Measurements from ENCODE around the gene HARBI1. TPM values are rescaled to one million over a fixed set of nuclear protein-coding genes. Genes with fewer than 3 reads are reported as not detected.

The HARBI1 gene
- total RNA-seq, 4 donors from 2014 or later = 0.59 to 5.2 (median 2.6) TPM

GRCh38 chr11:46615756-46616155 is 1.3 kb downstream of the HARBI1 start:
- Histone ChIP-seq H3K27ac (no peak overlapping the region), H3K4me1 (peaks cover 0 to 45% (median 16%) of the 10 kb centered on the region in 4 donors), H3K4me3 (no peak overlapping the region), H3K36me3 (peaks cover 0 to 13% (median 0%) of the 10 kb centered on the region in 3 donors), H3K27me3 (no peaks in the 10 kb centered on the region), H3K9me3 (no peaks in the 10 kb centered on the region)
- no peak for TF ChIP-seq CTCF (IDR thresholded peaks at IDR 0.05)
- TF ChIP-seq POLR2A (IDR thresholded peaks at IDR 0.05) = no peak
- TF ChIP-seq EP300 (IDR thresholded peaks at IDR 0.05) = no peak
- 95 to 96% methylated on average over 7 of the region's 7 CpGs for WGBS, 2 donors
- no peak for DNase-seq (ENCODE audit: low spot score in 2 of 2)

GRCh38 chr11:46612326-46612725 is 4.7 kb downstream of the HARBI1 start:
- TF ChIP-seq EP300 (IDR thresholded peaks at IDR 0.05) = no peak
- no peak for TF ChIP-seq POLR2A (IDR thresholded peaks at IDR 0.05)
- no peak for TF ChIP-seq CTCF (IDR thresholded peaks at IDR 0.05)
- Histone ChIP-seq H3K36me3 (no peaks in the 10 kb centered on the region), H3K9me3 (no peaks in the 10 kb centered on the region), H3K27me3 (no peaks in the 10 kb centered on the region), H3K27ac (no peak overlapping the region), H3K4me3 (no peak overlapping the region), H3K4me1 (peaks cover 0 to 20% (median 2%) of the 10 kb centered on the region in 4 donors)
- DNase-seq (ENCODE audit: low spot score in 2 of 2) = no peak
- WGBS, 2 donors = 52 to 57% methylated on average over 2 of the region's 2 CpGs

- Histone ChIP-seq H3K4me3 (no peak overlapping the region), H3K9me3 (no peaks in the 10 kb centered on the region), H3K27ac (no peak overlapping the region), H3K27me3 (no peaks in the 10 kb centered on the region), H3K36me3 (no peaks in the 10 kb centered on the region), H3K4me1 (peaks cover 0 to 20% (median 2%) of the 10 kb centered on the region in 4 donors)
- DNase-seq (ENCODE audit: low spot score in 2 of 2) = no peak
- 82 to 85% methylated on average over 5 of the region's 5 CpGs for WGBS, 2 donors
- TF ChIP-seq POLR2A (IDR thresholded peaks at IDR 0.05) (no peak), EP300 (IDR thresholded peaks at IDR 0.05) (no peak), CTCF (IDR thresholded peaks at IDR 0.05) (no peak)
Observed at GRCh38 chr11:46611526-46612304, 5.3 kb downstream of the HARBI1 start.

- H3K4me3 ChIP-seq = no peak overlapping the region
- H3K27ac ChIP-seq = no peak overlapping the region
- no peaks in the 10 kb centered on the region for H3K9me3 ChIP-seq
- H3K4me1 ChIP-seq = no peaks in the 10 kb centered on the region
- H3K27me3 ChIP-seq = no peaks in the 10 kb centered on the region
- TF ChIP-seq EP300 (IDR thresholded peaks at IDR 0.05) = no peak
- TF ChIP-seq POLR2A (IDR thresholded peaks at IDR 0.05) = no peak
- no peak for TF ChIP-seq CTCF (IDR thresholded peaks at IDR 0.05)
- WGBS, 2 donors = 93 to 94% methylated on average over 6 of the region's 6 CpGs
- no peak for DNase-seq (ENCODE audit: low spot score in 2 of 2)
- H3K36me3 ChIP-seq = no peaks in the 10 kb centered on the region
Observed at GRCh38 chr11:46609386-46609785, 7.6 kb downstream of the HARBI1 start.

GRCh38 chr11:46607516-46607915 is 9.5 kb downstream of the HARBI1 start:
- Histone ChIP-seq H3K36me3 (peaks cover 0 to 8% (median 0%) of the 10 kb centered on the region in 3 donors), H3K9me3 (no peaks in the 10 kb centered on the region), H3K27ac (no peak overlapping the region), H3K4me1 (no peaks in the 10 kb centered on the region), H3K4me3 (no peak overlapping the region), H3K27me3 (no peaks in the 10 kb centered on the region)
- no peak for TF ChIP-seq CTCF (IDR thresholded peaks at IDR 0.05)
- no peak for TF ChIP-seq POLR2A (IDR thresholded peaks at IDR 0.05)
- no peak for DNase-seq (ENCODE audit: low spot score in 2 of 2)
- WGBS, 2 donors = 72 to 73% methylated on average over 1 of the region's 1 CpG
